ENCODE results near the gene CSF1R. TPM values are rescaled to one million over a fixed set of nuclear protein-coding genes. Genes with fewer than 3 reads are reported as not detected.

Gene CSF1R
- total and polyA plus RNA-seq, 2 of the 8 experiments (the other 6 are each of a cell fraction or from before 2014, with no cell fraction given): 0.12 TPM; not detected in 1

GRCh38 chr5:150069672-150070627 lies 16.4 kb downstream of the CSF1R start:
- Histone ChIP-seq H3K23me2 (ENCODE audit: low read depth, low read length) (no peaks in the 10 kb centered on the region), H3K4me1 (replicated peaks in 1 of 4; ENCODE audit: control insufficient read depth in 3 of 4, insufficient read depth in 4 of 4, low read length in 3 of 4) (peaks cover 0 to 13% (median 4%) of the 10 kb centered on the region in 4 experiments; a peak in 5 of 7 replicates), H2AFZ (ENCODE audit: low read length) (peak overlapping the region; percentile 82; the same call in 1 of the 2 replicates), H4K91ac (replicated peaks; ENCODE audit: insufficient read length, low read length) (peak overlapping the region; percentile 36), H3K18ac (ENCODE audit: extremely low read depth, low read length) (no peak overlapping the region; the same call in none of the 2 replicates), H2BK15ac (ENCODE audit: low read length) (no peak overlapping the region), H3K14ac (ENCODE audit: insufficient read length) (no peak overlapping the region), H3K4me3 (ENCODE audit: extremely low read depth in 1 of 4, insufficient read depth in 2 of 4, low read depth in 3 of 4, low read length in 4 of 4) (no peak overlapping the region), H4K5ac (ENCODE audit: insufficient read length, low read depth, low read length) (no peak overlapping the region), H2AK5ac (ENCODE audit: low read depth, low read length) (no peak overlapping the region), H3K79me2 (ENCODE audit: control insufficient read depth in 1 of 2, insufficient read depth in 2 of 2, low read length in 2 of 2) (no peaks in the 10 kb centered on the region), H3K36me3 (ENCODE audit: control insufficient read depth in 2 of 4, insufficient read depth in 4 of 4, low read length in 3 of 4) (no peaks in the 10 kb centered on the region), H2BK120ac (replicated peaks; ENCODE audit: low read depth, low read length) (no peak overlapping the region), H3K79me1 (ENCODE audit: low read depth, low read length) (no peaks in the 10 kb centered on the region), H2BK12ac (ENCODE audit: low read depth, low read length) (peak overlapping the region; percentile 63; the same call in 1 of the 2 replicates), H3K4me2 (ENCODE audit: insufficient read depth in 1 of 2, low read depth in 2 of 2, low read length in 2 of 2) (no peak overlapping the region), H3K4ac (replicated peaks; ENCODE audit: insufficient read length, low read depth, low read length) (no peak overlapping the region), H3K9me3 (ENCODE audit: insufficient read depth in 2 of 2, low read depth in 1 of 2, low read length in 1 of 2) (no peaks in the 10 kb centered on the region), H3K9ac (replicated peaks in 1 of 4; ENCODE audit: extremely low read depth in 1 of 4, low read depth in 3 of 4, low read length in 3 of 4) (no peak overlapping the region), H3K27ac (ENCODE audit: low read depth, low read length) (no peak overlapping the region), H4K20me1 (replicated peaks in 1 of 2; ENCODE audit: control insufficient read depth in 1 of 2, insufficient read depth in 2 of 2, low read length in 2 of 2) (no peaks in the 10 kb centered on the region), H2BK20ac (ENCODE audit: low read length) (no peak overlapping the region), H3K27me3 (replicated peaks in 1 of 4; ENCODE audit: control insufficient read depth in 3 of 4, extremely low read depth in 1 of 4, insufficient read depth in 3 of 4, low read length in 3 of 4) (no peaks in the 10 kb centered on the region), H4K8ac (ENCODE audit: extremely low read depth, insufficient read depth, low read length) (no peak overlapping the region), H2BK5ac (ENCODE audit: low read depth, low read length) (no peak overlapping the region; the same call in none of the 2 replicates), H3K23ac (ENCODE audit: insufficient read length) (no peak overlapping the region), H3K56ac (replicated peaks; ENCODE audit: insufficient read length, low read depth, low read length) (no peak overlapping the region)
- CTCF ChIA-PET (ENCODE audit: partially characterized antibody): interaction anchor here (0.6 to 1.6 kb wide), 11 partner anchors 18 to 234 kb away, joined by 3 to 4 read pairs (median 3); no protein-coding TSS in a partner anchor
- TF ChIP-seq RAD21 (IDR thresholded peaks at IDR 0.05 in 1 of 2, conservative IDR thresholded peaks at IDR 0.05 in 1 of 2; ENCODE audit: low read depth in 2 of 2, low read length in 2 of 2) (peak; percentile 15 to 44; a peak in 3 of 4 replicates), TAF1 (IDR thresholded peaks at IDR 0.05; ENCODE audit: low read depth, low read length) (no peak), CTCF (IDR thresholded peaks at IDR 0.05; ENCODE audit: control extremely low read depth in 1 of 3, insufficient read depth in 1 of 3, low read depth in 1 of 3, low read length in 3 of 3) (peak in 1 of 3 experiments; percentile 7; a peak in 1 of 4 replicates)
- no peak for FAIRE-seq
- POLR2A ChIA-PET (ENCODE audit: partially characterized antibody): no interaction called here
- no peak for DNase-seq (ENCODE audit: low read depth in 1 of 2, low spot score in 2 of 2)
- WGBS, 2 experiments (ENCODE audit: extremely low coverage in 1 of 2, insufficient coverage in 1 of 2, insufficient read length in 1 of 2, insufficient replicate concordance in 2 of 2, low coverage in 1 of 2, low lambda C conversion rate in 2 of 2, missing lambda C conversion rate in 1 of 2): 89% methylated on average over 16 of the region's 25 CpGs; no CpG with 5 or more reads in 1 of the 2 experiments
